ENCODE data around the gene DPYD.

Gene DPYD

DNA sequence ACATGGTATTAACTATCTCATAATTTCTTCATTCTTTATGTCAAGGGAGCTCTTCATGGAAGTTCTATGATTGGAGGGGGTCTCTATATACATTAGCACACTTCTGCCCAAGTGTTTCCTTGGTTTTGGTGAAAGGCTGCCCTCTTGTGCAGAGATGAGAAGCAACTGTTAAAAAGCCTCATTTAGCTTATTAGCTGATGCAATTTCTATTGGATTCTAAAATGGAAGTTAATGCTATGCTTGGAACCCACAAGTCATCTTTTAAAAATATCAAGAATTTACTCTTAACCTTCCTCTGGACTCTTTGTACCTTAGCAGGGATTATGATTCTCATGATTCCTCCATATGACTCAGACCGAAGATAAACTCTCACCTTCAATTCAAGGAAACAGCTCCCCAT lies 870.3 kb downstream of the DPYD start:
- peaks cover 2% of the 10 kb centered on the region; the same call in 1 of the 2 replicates for H3K9me3 ChIP-seq (ENCODE audit: insufficient read depth, low read length)
- no peak overlapping the region for H3K27ac ChIP-seq (ENCODE audit: low read depth, low read length)
- no peak overlapping the region for H3K4me3 ChIP-seq (ENCODE audit: insufficient read depth, low read length, poor library complexity, severe bottlenecking)
- no peak overlapping the region for H3K9ac ChIP-seq (ENCODE audit: low read length)
- no peaks in the 10 kb centered on the region for H3K27me3 ChIP-seq (ENCODE audit: low read length)
- H3K79me2 ChIP-seq (ENCODE audit: insufficient read depth, low read length): no peaks in the 10 kb centered on the region
- no peaks in the 10 kb centered on the region for H3K9me2 ChIP-seq (replicated peaks; ENCODE audit: insufficient read depth, low read length)
- no peaks in the 10 kb centered on the region for H3F3A ChIP-seq (ENCODE audit: insufficient read depth)
- H3K36me3 ChIP-seq (ENCODE audit: low read length): no peaks in the 10 kb centered on the region
- H4K20me1 ChIP-seq (ENCODE audit: low read depth, low read length): no peaks in the 10 kb centered on the region
- TF ChIP-seq EZH2phosphoT487 (conservative IDR thresholded peaks at IDR 0.05; ENCODE audit: low read length): no peak
- TF ChIP-seq, protein P1, sequence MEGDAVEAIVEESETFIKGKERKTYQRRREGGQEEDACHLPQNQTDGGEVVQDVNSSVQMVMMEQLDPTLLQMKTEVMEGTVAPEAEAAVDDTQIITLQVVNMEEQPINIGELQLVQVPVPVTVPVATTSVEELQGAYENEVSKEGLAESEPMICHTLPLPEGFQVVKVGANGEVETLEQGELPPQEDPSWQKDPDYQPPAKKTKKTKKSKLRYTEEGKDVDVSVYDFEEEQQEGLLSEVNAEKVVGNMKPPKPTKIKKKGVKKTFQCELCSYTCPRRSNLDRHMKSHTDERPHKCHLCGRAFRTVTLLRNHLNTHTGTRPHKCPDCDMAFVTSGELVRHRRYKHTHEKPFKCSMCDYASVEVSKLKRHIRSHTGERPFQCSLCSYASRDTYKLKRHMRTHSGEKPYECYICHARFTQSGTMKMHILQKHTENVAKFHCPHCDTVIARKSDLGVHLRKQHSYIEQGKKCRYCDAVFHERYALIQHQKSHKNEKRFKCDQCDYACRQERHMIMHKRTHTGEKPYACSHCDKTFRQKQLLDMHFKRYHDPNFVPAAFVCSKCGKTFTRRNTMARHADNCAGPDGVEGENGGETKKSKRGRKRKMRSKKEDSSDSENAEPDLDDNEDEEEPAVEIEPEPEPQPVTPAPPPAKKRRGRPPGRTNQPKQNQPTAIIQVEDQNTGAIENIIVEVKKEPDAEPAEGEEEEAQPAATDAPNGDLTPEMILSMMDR (IDR thresholded peaks at IDR 0.05; ENCODE audit: insufficient read depth, low read length, poor library complexity, severe bottlenecking): no peak
- H3K4me2 ChIP-seq (ENCODE audit: low read depth, low read length, poor library complexity, severe bottlenecking): no peak overlapping the region
- H2AFZ ChIP-seq (ENCODE audit: low read depth, low read length, severe bottlenecking): no peak overlapping the region

DNA sequence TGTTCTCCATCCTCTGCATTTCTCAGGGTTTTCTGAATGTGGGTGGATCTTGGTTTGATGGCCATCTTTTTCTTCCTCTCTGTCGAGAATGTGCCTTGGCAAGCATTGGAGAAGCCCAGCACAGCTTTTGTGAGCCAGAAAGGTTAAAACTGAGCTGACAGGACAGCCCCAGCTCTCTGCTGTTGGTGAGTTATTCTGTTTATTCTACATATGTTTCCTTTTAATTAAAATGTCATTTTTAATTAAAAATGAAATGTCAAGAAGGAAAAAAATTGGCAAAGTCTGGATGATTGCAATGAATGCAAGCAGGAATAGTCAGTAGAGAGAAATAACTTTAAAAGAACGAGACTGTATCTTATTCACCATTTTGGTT lies 873.4 kb downstream of the DPYD start:
- H3K9ac ChIP-seq (ENCODE audit: low read length): no peak overlapping the region
- H2AFZ ChIP-seq (ENCODE audit: low read depth, low read length, severe bottlenecking): no peak overlapping the region
- no peak overlapping the region for H3K4me2 ChIP-seq (ENCODE audit: low read depth, low read length, poor library complexity, severe bottlenecking)
- no peaks in the 10 kb centered on the region for H3K27me3 ChIP-seq (ENCODE audit: low read length)
- no peaks in the 10 kb centered on the region for H3K36me3 ChIP-seq (ENCODE audit: low read length)
- H3K9me3 ChIP-seq (ENCODE audit: insufficient read depth, low read length): no peaks in the 10 kb centered on the region
- H3K27ac ChIP-seq (ENCODE audit: low read depth, low read length): no peak overlapping the region
- no peaks in the 10 kb centered on the region for H3K9me2 ChIP-seq (replicated peaks; ENCODE audit: insufficient read depth, low read length)
- H3K79me2 ChIP-seq (ENCODE audit: insufficient read depth, low read length): no peaks in the 10 kb centered on the region
- TF ChIP-seq, protein P1 (IDR thresholded peaks at IDR 0.05; ENCODE audit: insufficient read depth, low read length, poor library complexity, severe bottlenecking): no peak
- TF ChIP-seq EZH2phosphoT487 (conservative IDR thresholded peaks at IDR 0.05; ENCODE audit: low read length): no peak
- no peak overlapping the region for H3K4me3 ChIP-seq (ENCODE audit: insufficient read depth, low read length, poor library complexity, severe bottlenecking)
- no peaks in the 10 kb centered on the region for H4K20me1 ChIP-seq (ENCODE audit: low read depth, low read length)
- no peaks in the 10 kb centered on the region for H3F3A ChIP-seq (ENCODE audit: insufficient read depth)

DNA sequence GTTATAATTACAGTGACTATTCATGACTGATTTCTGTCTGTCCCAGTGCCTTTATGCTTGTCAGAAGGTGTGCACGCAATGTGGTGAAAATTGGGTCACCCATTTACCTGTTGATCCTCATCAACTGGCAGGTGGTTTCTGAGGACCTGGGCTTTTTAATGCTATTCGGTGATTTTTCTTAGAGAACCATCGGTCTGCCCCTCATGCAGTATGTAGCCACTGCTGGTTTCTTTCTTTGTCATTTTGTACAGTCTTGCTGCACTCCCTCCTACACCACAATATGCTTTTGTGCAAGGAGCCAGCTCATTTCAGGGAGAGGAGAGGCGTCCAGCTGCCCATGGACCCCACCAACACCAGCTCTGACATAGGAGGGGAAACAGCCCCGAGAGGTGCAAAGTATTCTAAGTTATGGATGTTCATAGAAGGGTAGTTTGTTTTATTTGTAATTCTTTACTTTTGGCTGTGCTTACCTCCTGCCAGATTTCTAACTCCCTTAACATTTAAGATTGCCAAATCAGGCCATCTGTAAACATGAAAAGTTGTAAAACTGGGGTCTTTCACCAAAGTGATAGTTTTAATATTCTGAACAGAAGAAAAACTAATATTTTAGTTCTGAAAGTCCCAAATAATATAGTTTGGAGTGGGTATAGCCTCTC lies 873.9 kb downstream of the DPYD start:
- no peaks in the 10 kb centered on the region for H3K27me3 ChIP-seq (ENCODE audit: low read length)
- H3K9me3 ChIP-seq (ENCODE audit: insufficient read depth, low read length): no peaks in the 10 kb centered on the region
- no peak overlapping the region for H3K4me3 ChIP-seq (ENCODE audit: insufficient read depth, low read length, poor library complexity, severe bottlenecking)
- no peaks in the 10 kb centered on the region for H3F3A ChIP-seq (ENCODE audit: insufficient read depth)
- no peak overlapping the region for H3K9ac ChIP-seq (ENCODE audit: low read length)
- H4K20me1 ChIP-seq (ENCODE audit: low read depth, low read length): no peaks in the 10 kb centered on the region
- H3K27ac ChIP-seq (ENCODE audit: low read depth, low read length): no peak overlapping the region
- H3K9me2 ChIP-seq (replicated peaks; ENCODE audit: insufficient read depth, low read length): no peaks in the 10 kb centered on the region
- H3K79me2 ChIP-seq (ENCODE audit: insufficient read depth, low read length): no peaks in the 10 kb centered on the region
- H2AFZ ChIP-seq (ENCODE audit: low read depth, low read length, severe bottlenecking): no peak overlapping the region
- H3K36me3 ChIP-seq (ENCODE audit: low read length): no peaks in the 10 kb centered on the region
- TF ChIP-seq, protein P1 (IDR thresholded peaks at IDR 0.05; ENCODE audit: insufficient read depth, low read length, poor library complexity, severe bottlenecking): no peak
- no peak for TF ChIP-seq EZH2phosphoT487 (conservative IDR thresholded peaks at IDR 0.05; ENCODE audit: low read length)
- no peak overlapping the region for H3K4me2 ChIP-seq (ENCODE audit: low read depth, low read length, poor library complexity, severe bottlenecking)

Data from SU-DHL-6 (cell line).